DMS 273 (cell line): ENCODE measurements around the gene PSG4.
"Not testable (repeated sequence)": the region's sequence is repeated elsewhere in the genome, so short reads cannot be mapped to it uniquely, and the experiment has no call there.

Source experiments
- DNase-seq: peaks from one replicate; lab custom pipeline; 2025; ENCODE audit not compliant: unreplicated experiment; lab: John Stamatoyannopoulos, UW

The PSG4 gene

GRCh38 chr19:43198686-43199419, 6.6 kb downstream of the PSG4 start:
- DNase-seq, result not testable (repeated sequence)

GRCh38 chr19:43197666-43198397, 7.6 kb downstream of the PSG4 start:
- DNase-seq, result not testable (repeated sequence)

- DNase-seq, result not testable (repeated sequence)
Observed at GRCh38 chr19:43194397-43194796, 11.0 kb downstream of the PSG4 start.

- not testable (repeated sequence) for DNase-seq
Observed at GRCh38 chr19:43192381-43193155, 12.9 kb downstream of the PSG4 start.

GRCh38 chr19:43188092-43188491, 17.3 kb downstream of the PSG4 start:
- DNase-seq, result not testable (repeated sequence)

GRCh38 chr19:43186311-43186935, 19.0 kb downstream of the PSG4 start, which contains the start of gene PSG5:
Gene PSG5, minus strand, starts transcription at chr19:43186536. Its CDS starts 131 bp downstream, at chr19:43186405.
- DNase-seq, result not testable (repeated sequence)

GRCh38 chr19:43181869-43182771, 23.3 kb downstream of the PSG4 start:
- DNase-seq, result not testable (repeated sequence)

GRCh38 chr19:43179569-43180147, 25.8 kb downstream of the PSG4 start:
- not testable (repeated sequence) for DNase-seq

GRCh38 chr19:43178577-43178976, 26.9 kb downstream of the PSG4 start:
- not testable (repeated sequence) for DNase-seq

GRCh38 chr19:43165906-43166305, 39.5 kb downstream of the PSG4 start:
- DNase-seq, result not testable (repeated sequence)

GRCh38 chr19:43163135-43163534, 42.3 kb downstream of the PSG4 start:
- not testable (repeated sequence) for DNase-seq

GRCh38 chr19:43162261-43162660, 43.2 kb downstream of the PSG4 start:
- not testable (repeated sequence) for DNase-seq

GRCh38 chr19:43152214-43152613, 53.2 kb downstream of the PSG4 start:
- DNase-seq, result no peak

GRCh38 chr19:43149788-43150187, 55.6 kb downstream of the PSG4 start:
- DNase-seq, result not testable (repeated sequence)

GRCh38 chr19:43148233-43148632, 57.2 kb downstream of the PSG4 start:
- DNase-seq, result no peak
